K562 (cell line): ENCODE measurements around the gene HSPB1. TPM values are rescaled to one million over a fixed set of nuclear protein-coding genes. Genes with fewer than 3 reads are reported as not detected.

Source experiments
- ARID3A ChIP-seq: IDR thresholded peaks from 2 replicates; pipeline ENCODE4 v1.6.1; 2012; ENCODE audit warnings: low read depth, low read length, improper control_type of control experiment, borderline replicate concordance
- ATF6 ChIP-seq: sonication (generic); formaldehyde crosslinking; IDR thresholded peaks from 2 replicates; pipeline ENCODE4 v1.4.0; 2020; ENCODE audit warnings: mild to moderate bottlenecking, missing genetic modification reagents
- CBX1 ChIP-seq: sonication (generic); IDR thresholded peaks from 2 replicates; pipeline ENCODE4 v1.6.1; 2016; ENCODE audit warnings: antibody characterized with exemption, low read depth, mild to moderate bottlenecking
- KDM1A ChIP-seq, 2 experiments: fragments of 450-650 bp; IDR thresholded peaks; 2 replicates each; pipeline ENCODE4 v1.6.1; 2016; ENCODE audit warnings: mild to moderate bottlenecking in 2 of 2
- LARP7 ChIP-seq: fragments of 450-650 bp; IDR thresholded peaks from 2 replicates; pipeline ENCODE4 v1.6.1; 2016
- MEIS2 ChIP-seq: fragments of 450-650 bp; IDR thresholded peaks from 2 replicates; pipeline ENCODE4 v1.6.1; 2014; ENCODE audit warnings: mild to moderate bottlenecking; ENCODE audit not compliant: partially characterized antibody
- NEUROD1 ChIP-seq: fragments of 150-350 bp; IDR thresholded peaks from 2 replicates; pipeline ENCODE4 v1.6.1; 2014; ENCODE audit warnings: borderline replicate concordance, low read length, low read depth; ENCODE audit not compliant: partially characterized antibody
- NR1H2 ChIP-seq: sonication (generic); formaldehyde crosslinking; IDR thresholded peaks from 2 replicates; pipeline ENCODE4 v1.4.0; 2020; ENCODE audit warnings: mild to moderate bottlenecking, missing genetic modification reagents
- PHF8 ChIP-seq: fragments of 200-600 bp; sonication (generic); IDR thresholded peaks from 2 replicates; pipeline ENCODE4 v1.6.1; 2012; ENCODE audit warnings: mixed run types, mild to moderate bottlenecking, inconsistent platforms, low read length, moderate library complexity, borderline replicate concordance
- POLR2A ChIP-seq: fragments of 450-650 bp; conservative IDR thresholded peaks from 2 replicates; pipeline ENCODE4 v1.6.1; 2016
- POLR2AphosphoS5 ChIP-seq: IDR thresholded peaks from 2 replicates; pipeline ENCODE4 v1.6.1; 2011; ENCODE audit warnings: mild to moderate bottlenecking, low read depth, low read length, moderate library complexity; ENCODE audit not compliant: control insufficient read depth, insufficient read depth
- POLR2G ChIP-seq: fragments of 200-400 bp; formaldehyde crosslinking; IDR thresholded peaks from 2 replicates; pipeline ENCODE4 v1.6.1; 2017; ENCODE audit warnings: low read depth, mild to moderate bottlenecking, antibody characterized with exemption, low read length, moderate library complexity
- PTTG1 ChIP-seq: fragments of 450-650 bp; IDR thresholded peaks from 2 replicates; pipeline ENCODE4 v1.6.1; 2016; ENCODE audit warnings: low read depth, mild to moderate bottlenecking, missing genetic modification characterization, missing compliant biosample characterization
- ZNF134 ChIP-seq: fragments of 250-450 bp; sonication (Bioruptor Pico); conservative IDR thresholded peaks from 2 replicates; pipeline ENCODE4 v1.4.0; 2020
- ZNF347 ChIP-seq: fragments of 450-650 bp; formaldehyde crosslinking; IDR thresholded peaks from 2 replicates; pipeline ENCODE4 v1.4.0; 2020; ENCODE audit warnings: low read depth, mild to moderate bottlenecking, moderate library complexity
- polyA plus RNA-seq, 8 experiments: library from polyadenylated mRNA; depleted of rRNA in 4 of 8; stranded (reverse) in 5 of 8; unstranded in 3 of 8; fragments of >200 nt; fragmentation: Nextera tagmentation in 2 of 8; fragmentation: Illumina TruSeq in 1 of 8; extraction: Ambion mirVana in 2 of 8; extraction: Trizol in 1 of 8; gene quantifications; 2 replicates each; pipeline versions ENCODE4 v1.2.1 to v1.2.3, GENCODE V29; 2011 to 2014; ENCODE audit warnings: inconsistent platforms in 1 of 8, missing spikeins in 1 of 8
- total RNA-seq, 7 experiments: library from RNA; depleted of rRNA in 6 of 7; stranded (reverse); fragments of >200 nt in 6 of 7; fragmentation: Illumina TruSeq in 2 of 7; extraction: Trizol in 2 of 7; gene quantifications; 2 replicates each; pipeline versions ENCODE4 v1.2.1 to v1.2.3, GENCODE V29; 2011 to 2021; ENCODE audit warnings: low replicate concordance in 1 of 7

HSPB1 gene
- total and polyA plus RNA-seq, 9 of the 15 experiments (the other 6 are each of a cell fraction or from before 2014, with no cell fraction given), result 27.1 to 522 (median 138) TPM

- TF ChIP-seq ARID3A, result no peak
- peak; percentile 47 for TF ChIP-seq POLR2AphosphoS5
- TF ChIP-seq PTTG1 (tag), result no peak
- no peak for TF ChIP-seq KDM1A (IDR thresholded peaks at IDR 0.05)
- 0 out of 2 replicates have a peak, but pooled peaks have one; percentile 12 for TF ChIP-seq POLR2A
- TF ChIP-seq POLR2G, result no peak
- no peak for TF ChIP-seq CBX1
- peak; percentile 8 for TF ChIP-seq MEIS2
- TF ChIP-seq NEUROD1, result no peak
- no peak for TF ChIP-seq ZNF347 (CRISPR knock-in tag)
- no peak for TF ChIP-seq ZNF134
- TF ChIP-seq PHF8, result no peak
- 0 out of 2 replicates have a peak, but pooled peaks have one; percentile 55 for TF ChIP-seq ATF6 (CRISPR knock-in tag)
- TF ChIP-seq NR1H2, result 0 out of 2 replicates have a peak, but pooled peaks have one; percentile 29
- TF ChIP-seq LARP7, result no peak
These were observed 49.7 kb downstream of the HSPB1 start (continued) for GRCh38 chr7:76352193-76352592.
